K562 (cell line): ENCODE measurements around the gene PLGRKT. TPM values are rescaled to one million over a fixed set of nuclear protein-coding genes. Genes with fewer than 3 reads are reported as not detected.

Source experiments
- ATAC-seq: fragments of 200-7000 bp; cut with Tn5 transposase; 3 replicates; pipeline ENCODE4 v1.9.1; 2020; ENCODE audit warnings: moderate library complexity
- BruUV-seq: library from RNA; stranded (reverse); fragments of 400-500 nt; replicated peaks from 2 replicates; lab custom pipeline; 2021; lab: Mats Ljungman, UMichigan
- CTCF ChIA-PET: fragments of 300-600 bp; formaldehyde crosslinking; extraction: SDS; loops from one replicate; lab custom pipeline; 2021; ENCODE audit warnings: low intra/inter-chr PET ratio; lab: Yijun Ruan, JAX
- POLR2A ChIA-PET: fragments of 300-600, 350-650 bp; sonication (Branson Sonifier 250); formaldehyde crosslinking; extraction: SDS; loops from one replicate; lab custom pipeline; 2021; ENCODE audit warnings: antibody characterized with exemption, inconsistent platforms; lab: Yijun Ruan, JAX
- DNase-seq, 4 experiments: peaks; one replicate each; pipeline versions ENCODE4 v3.0.0 to v3.0.0-alpha.2; 2011 to 2018; ENCODE audit warnings: low spot score in 3 of 4, mixed read lengths in 3 of 4; ENCODE audit errors: extremely low read depth in 1 of 4
- FAIRE-seq: peaks from 2 replicates; lab custom pipeline; 2011; peaks lifted over from hg19 to GRCh38; lab: Jason Lieb, UNC
- H2AFZ ChIP-seq: 2 replicates; pipeline ENCODE4 v1.6.0; 2011; ENCODE audit warnings: low read depth, low read length, control low read depth, inconsistent platforms
- H3K27ac ChIP-seq: fragments of 200-600 bp; 3 replicates; pipeline ENCODE4 v1.8.0; 2011; ENCODE audit warnings: low read depth, mild to moderate bottlenecking, control low read depth, inconsistent platforms, low read length, moderate library complexity, mixed read lengths; ENCODE audit errors: extremely low read depth
- H3K27me3 ChIP-seq, 2 experiments: fragments of 300-600 bp in 1 of 2; 2 replicates in 1 of 2; 3 replicates in 1 of 2; pipeline versions ENCODE4 v1.6.0 to v1.8.0; 2011; ENCODE audit warnings: inconsistent platforms in 2 of 2, low read length in 2 of 2, mild to moderate bottlenecking in 1 of 2, mixed read lengths in 1 of 2, moderate library complexity in 1 of 2; ENCODE audit not compliant: control insufficient read depth in 2 of 2, insufficient read depth in 2 of 2
- H3K36me3 ChIP-seq: fragments of 300-600 bp; 3 replicates; pipeline ENCODE4 v1.8.0; 2011; ENCODE audit warnings: mild to moderate bottlenecking, low read length, inconsistent platforms; ENCODE audit not compliant: control insufficient read depth, insufficient read depth
- H3K4me1 ChIP-seq, 2 experiments: fragments of 200-600 bp in 1 of 2; replicated peaks in 1 of 2; 2 replicates in 1 of 2; 3 replicates in 1 of 2; pipeline versions ENCODE4 v1.5.1 to v1.8.0; 2011; ENCODE audit warnings: inconsistent platforms in 2 of 2, low read length in 2 of 2, mild to moderate bottlenecking in 1 of 2, mixed read lengths in 1 of 2, moderate library complexity in 1 of 2; ENCODE audit not compliant: control insufficient read depth in 2 of 2, insufficient read depth in 2 of 2
- H3K4me2 ChIP-seq: 2 replicates; pipeline ENCODE4 v1.6.1; 2011; ENCODE audit warnings: low read length, control low read depth, inconsistent platforms, mixed read lengths; ENCODE audit not compliant: insufficient read depth
- H3K4me3 ChIP-seq: fragments of 200-600 bp; sonication (generic), shearing (Covaris generic); 2 replicates; pipeline ENCODE4 v1.5.1; 2016; ENCODE audit warnings: control low read depth, inconsistent platforms
- H3K79me2 ChIP-seq: fragments of 200-600 bp; 3 replicates; pipeline ENCODE4 v1.8.0; 2011; ENCODE audit warnings: low read length, inconsistent platforms; ENCODE audit not compliant: control insufficient read depth, insufficient read depth
- H3K9ac ChIP-seq, 2 experiments: 2 replicates each; pipeline versions ENCODE4 v1.6.0 to v1.6.1; 2011; ENCODE audit warnings: low read depth in 2 of 2, low read length in 2 of 2, control low read depth in 1 of 2, inconsistent platforms in 1 of 2, mild to moderate bottlenecking in 1 of 2, mixed read lengths in 1 of 2; ENCODE audit not compliant: insufficient read depth in 1 of 2
- H3K9me1 ChIP-seq: one replicate; pipeline ENCODE4 v1.6.0; 2011; ENCODE audit warnings: inconsistent platforms, mild to moderate bottlenecking, low read length, moderate library complexity; ENCODE audit not compliant: control insufficient read depth, insufficient read depth
- H3K9me3 ChIP-seq: replicated peaks from 2 replicates; pipeline ENCODE4 v1.5.1; 2011; ENCODE audit warnings: low read depth, low read length, inconsistent platforms; ENCODE audit not compliant: control insufficient read depth, insufficient read depth
- H4K20me1 ChIP-seq: replicated peaks from 2 replicates; pipeline ENCODE4 v1.6.1; 2011; ENCODE audit warnings: low read length, inconsistent platforms, mixed read lengths; ENCODE audit not compliant: control insufficient read depth, insufficient read depth
- ARID2 ChIP-seq: fragments of 450-650 bp; IDR thresholded peaks from 2 replicates; pipeline ENCODE4 v1.6.1; 2017; ENCODE audit warnings: antibody characterized with exemption, mild to moderate bottlenecking
- BRCA1 ChIP-seq, 2 experiments: fragments of 450-650 bp in 1 of 2; sonication (generic) in 1 of 2; formaldehyde crosslinking in 1 of 2; IDR thresholded peaks; 2 replicates each; pipeline versions ENCODE4 v1.5.0 to v1.6.1; 2017 to 2020; ENCODE audit warnings: mild to moderate bottlenecking in 1 of 2, missing genetic modification reagents in 1 of 2
- CBFA2T3 ChIP-seq: fragments of 450-650 bp; IDR thresholded peaks from 2 replicates; pipeline ENCODE4 v1.6.1; 2017
- CREM ChIP-seq: IDR thresholded peaks from 2 replicates; pipeline ENCODE4 v1.6.1; 2014; ENCODE audit warnings: antibody characterized with exemption, low read depth
- FOS ChIP-seq: IDR thresholded peaks from 3 replicates; pipeline ENCODE4 v1.6.1; 2011; ENCODE audit not compliant: insufficient read length; ENCODE audit errors: extremely low read depth
- KLF6 ChIP-seq: fragments of 250-450 bp; sonication (Bioruptor Pico); IDR thresholded peaks from 2 replicates; pipeline ENCODE4 v1.4.0; 2020; ENCODE audit warnings: mild to moderate bottlenecking, moderate library complexity, borderline replicate concordance
- RBM39 ChIP-seq: fragments of 200-400 bp; formaldehyde crosslinking; optimal IDR thresholded peaks from 2 replicates; pipeline ENCODE3; 2018; ENCODE audit warnings: low read depth, low read length
- TBL1XR1 ChIP-seq, 2 experiments: IDR thresholded peaks; 2 replicates each; pipeline ENCODE4 v1.6.1; 2012; ENCODE audit warnings: improper control_type of control experiment in 2 of 2, low read length in 2 of 2, mild to moderate bottlenecking in 1 of 2
- ZNF586 ChIP-seq: fragments of 450-650 bp; formaldehyde crosslinking; conservative IDR thresholded peaks from 2 replicates; pipeline ENCODE4 v1.4.0; 2020; ENCODE audit warnings: mild to moderate bottlenecking, moderate library complexity
- WGBS: fragments of 100-300 bp; shearing (Covaris generic); methylation state at CpG from one replicate; pipeline ENCODE4 v1.1.6; 2016; ENCODE audit warnings: low coverage, mixed read lengths; ENCODE audit not compliant: insufficient coverage; ENCODE audit errors: missing lambda C conversion rate; 5-methylcytosine and 5-hydroxymethylcytosine counted together
- in situ Hi-C: fragments of 300-500 bp; cut with MboI; formaldehyde crosslinking; loops from 4 replicates; pipeline ENCODE4 v1.15.0; 2018; ENCODE audit warnings: inconsistent platforms, mixed read lengths
- intact Hi-C: fragments of 100-400 bp; cut with micrococcal nuclease; formaldehyde crosslinking; loops from 2 replicates; pipeline ENCODE4 v1.14.2; 2022
- polyA plus RNA-seq, 8 experiments: library from polyadenylated mRNA; depleted of rRNA in 4 of 8; stranded (reverse) in 5 of 8; unstranded in 3 of 8; fragments of >200 nt; fragmentation: Nextera tagmentation in 2 of 8; fragmentation: Illumina TruSeq in 1 of 8; extraction: Ambion mirVana in 2 of 8; extraction: Trizol in 1 of 8; gene quantifications; 2 replicates each; pipeline versions ENCODE4 v1.2.1 to v1.2.3, GENCODE V29; 2011 to 2014; ENCODE audit warnings: inconsistent platforms in 1 of 8, missing spikeins in 1 of 8
- total RNA-seq, 7 experiments: library from RNA; depleted of rRNA in 6 of 7; stranded (reverse); fragments of >200 nt in 6 of 7; fragmentation: Illumina TruSeq in 2 of 7; extraction: Trizol in 2 of 7; gene quantifications; 2 replicates each; pipeline versions ENCODE4 v1.2.1 to v1.2.3, GENCODE V29; 2011 to 2021; ENCODE audit warnings: low replicate concordance in 1 of 7
- TF ChIP-seq, protein P1 (sequence below): IDR thresholded peaks from 3 replicates; pipeline ENCODE4 v1.6.1; 2011; ENCODE audit warnings: borderline replicate concordance, mild to moderate bottlenecking, moderate library complexity; ENCODE audit not compliant: insufficient read length; ENCODE audit errors: extremely low read depth

PLGRKT gene
- total and polyA plus RNA-seq, 9 of the 15 experiments (the other 6 are each of a cell fraction or from before 2014, with no cell fraction given) = 4.7 to 13.8 (median 6.5) TPM

DNA sequence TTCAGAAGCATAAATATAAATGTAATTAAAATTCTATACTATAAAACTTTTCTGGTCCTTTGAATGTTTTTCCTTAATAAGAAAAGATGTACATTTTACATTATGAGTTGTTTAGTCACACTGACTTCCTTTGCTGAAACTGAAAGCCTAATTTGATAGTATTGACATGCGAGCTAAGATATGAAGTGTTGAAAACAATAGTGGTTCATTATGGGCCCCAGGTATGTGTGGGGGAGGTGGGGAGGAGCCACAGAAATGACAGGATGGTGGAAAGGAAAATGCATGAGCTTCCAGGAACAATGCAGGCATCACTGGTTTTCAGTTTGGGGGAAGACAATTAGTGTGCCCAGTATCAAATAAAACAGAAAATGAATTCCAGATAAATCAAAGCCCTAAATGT is 62.6 kb downstream of the PLGRKT start:
- H3K79me2 ChIP-seq = no peaks in the 10 kb centered on the region
- H3K36me3 ChIP-seq = no peaks in the 10 kb centered on the region
- H2AFZ ChIP-seq = no peak overlapping the region
- H3K4me3 ChIP-seq = no peak overlapping the region
- FAIRE-seq (no peak), DNase-seq (no peak), ATAC-seq (no peak)
- intact Hi-C loops = no loop called here
- H3K9me1 ChIP-seq = no peaks in the 10 kb centered on the region
- TF ChIP-seq RBM39 = no peak
- TF ChIP-seq, protein P1, sequence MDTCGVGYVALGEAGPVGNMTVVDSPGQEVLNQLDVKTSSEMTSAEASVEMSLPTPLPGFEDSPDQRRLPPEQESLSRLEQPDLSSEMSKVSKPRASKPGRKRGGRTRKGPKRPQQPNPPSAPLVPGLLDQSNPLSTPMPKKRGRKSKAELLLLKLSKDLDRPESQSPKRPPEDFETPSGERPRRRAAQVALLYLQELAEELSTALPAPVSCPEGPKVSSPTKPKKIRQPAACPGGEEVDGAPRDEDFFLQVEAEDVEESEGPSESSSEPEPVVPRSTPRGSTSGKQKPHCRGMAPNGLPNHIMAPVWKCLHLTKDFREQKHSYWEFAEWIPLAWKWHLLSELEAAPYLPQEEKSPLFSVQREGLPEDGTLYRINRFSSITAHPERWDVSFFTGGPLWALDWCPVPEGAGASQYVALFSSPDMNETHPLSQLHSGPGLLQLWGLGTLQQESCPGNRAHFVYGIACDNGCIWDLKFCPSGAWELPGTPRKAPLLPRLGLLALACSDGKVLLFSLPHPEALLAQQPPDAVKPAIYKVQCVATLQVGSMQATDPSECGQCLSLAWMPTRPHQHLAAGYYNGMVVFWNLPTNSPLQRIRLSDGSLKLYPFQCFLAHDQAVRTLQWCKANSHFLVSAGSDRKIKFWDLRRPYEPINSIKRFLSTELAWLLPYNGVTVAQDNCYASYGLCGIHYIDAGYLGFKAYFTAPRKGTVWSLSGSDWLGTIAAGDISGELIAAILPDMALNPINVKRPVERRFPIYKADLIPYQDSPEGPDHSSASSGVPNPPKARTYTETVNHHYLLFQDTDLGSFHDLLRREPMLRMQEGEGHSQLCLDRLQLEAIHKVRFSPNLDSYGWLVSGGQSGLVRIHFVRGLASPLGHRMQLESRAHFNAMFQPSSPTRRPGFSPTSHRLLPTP = no peak
- TF ChIP-seq KLF6 = no peak
- TF ChIP-seq FOS = no peak
- TF ChIP-seq ZNF586 (CRISPR knock-in tag) = no peak
- no peak for TF ChIP-seq CBFA2T3
- no peak for TF ChIP-seq ARID2
- no peak for TF ChIP-seq BRCA1 (IDR thresholded peaks at IDR 0.05)
- TF ChIP-seq BRCA1 (CRISPR knock-in tag; IDR thresholded peaks at IDR 0.05) = no peak
- no peak for TF ChIP-seq TBL1XR1 (IDR thresholded peaks at IDR 0.05; ENCODE audit: low read length in 2 of 2)
- no peak for TF ChIP-seq CREM
- in situ Hi-C loops = no loop called here
- no peaks in the 10 kb centered on the region for H4K20me1 ChIP-seq
- ChIA-PET POLR2A (no interaction called here), CTCF (no interaction called here)
- H3K9ac ChIP-seq = no peak overlapping the region
- no peaks in the 10 kb centered on the region for H3K27me3 ChIP-seq
- no TSS peak for BruUV-seq
- H3K4me2 ChIP-seq = no peak overlapping the region
- no peak overlapping the region for H3K27ac ChIP-seq
- 6% methylated on average over 1 of the region's 1 CpG for WGBS
- H3K9me3 ChIP-seq = no peaks in the 10 kb centered on the region
- H3K4me1 ChIP-seq = no peaks in the 10 kb centered on the region
